Erythroblast (primary cell): Measurements from ENCODE around the gene MRPL42.

Experiments
- GATA1 ChIP-seq: IDR thresholded peaks from 2 replicates; pipeline ENCODE4 v1.6.1; 2011; ENCODE audit warnings: low read depth, mild to moderate bottlenecking, control low read depth, low read length, moderate library complexity
- POLR2A ChIP-seq: IDR thresholded peaks from 2 replicates; pipeline ENCODE4 v1.6.1; 2011; ENCODE audit warnings: mild to moderate bottlenecking, low read length

GRCh38 chr12:93419388-93420034, 47.8 kb upstream of the MRPL42 start:
- TF ChIP-seq POLR2A (no peak), GATA1 (no peak)
